ENCODE results near the gene SLC13A2. TPM values are rescaled to one million over a fixed set of nuclear protein-coding genes. Genes with fewer than 3 reads are reported as not detected.

Gene SLC13A2
- total and polyA plus RNA-seq, 9 of the 15 experiments (the other 6 are each of a cell fraction or from before 2014, with no cell fraction given): 0.13 TPM; not detected in 8

DNA sequence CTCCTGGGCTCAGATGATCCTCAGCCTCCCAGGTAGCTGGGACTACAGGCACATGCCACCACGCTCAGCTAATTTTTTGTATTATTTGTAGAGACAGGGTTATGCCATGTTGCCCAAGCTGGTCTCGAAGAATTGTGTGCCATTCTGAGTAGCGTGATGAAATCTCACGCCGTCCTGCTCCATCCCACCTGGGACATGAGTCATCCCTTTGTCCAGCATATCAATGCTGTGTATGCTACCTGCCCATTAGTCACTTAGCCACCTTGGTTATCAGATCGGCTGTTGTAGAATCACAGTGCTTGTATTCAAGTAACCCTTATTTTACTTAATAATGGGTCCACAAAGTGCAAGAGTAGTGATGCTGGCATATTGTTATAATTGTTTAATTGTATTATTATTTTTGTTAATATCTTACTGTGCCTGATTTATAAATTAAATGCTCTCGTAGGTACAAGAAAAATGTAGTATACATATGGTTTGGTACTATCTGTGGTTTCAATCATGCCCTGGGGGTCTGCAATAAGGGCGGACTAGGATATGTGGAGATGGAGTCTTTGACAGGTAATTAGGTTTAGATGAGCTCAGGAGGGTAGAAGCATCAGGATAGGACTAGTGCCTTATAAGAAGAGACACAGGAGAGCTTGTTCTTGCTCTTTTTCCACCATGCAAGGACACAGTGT, 26.6 kb upstream of the SLC13A2 start:
- Histone ChIP-seq H3K9me1 (ENCODE audit: control insufficient read depth, insufficient read depth, low read length) (no peaks in the 10 kb centered on the region), H3K27ac (ENCODE audit: extremely low read depth, low read depth, low read length) (no peak overlapping the region), H3K4me1 (replicated peaks in 1 of 2; ENCODE audit: control insufficient read depth in 2 of 2, insufficient read depth in 2 of 2, low read length in 2 of 2) (no peaks in the 10 kb centered on the region), H3K27me3 (ENCODE audit: control insufficient read depth in 2 of 2, insufficient read depth in 2 of 2, low read length in 2 of 2) (peaks cover 11 to 16% of the 10 kb centered on the region in 2 experiments), H4K20me1 (replicated peaks; ENCODE audit: control insufficient read depth, insufficient read depth, low read length) (no peaks in the 10 kb centered on the region), H3K9ac (ENCODE audit: insufficient read depth in 1 of 2, low read depth in 2 of 2, low read length in 2 of 2) (no peak overlapping the region), H2AFZ (ENCODE audit: low read depth, low read length) (no peak overlapping the region), H3K36me3 (ENCODE audit: control insufficient read depth, insufficient read depth, low read length) (no peaks in the 10 kb centered on the region), H3K4me2 (ENCODE audit: insufficient read depth, low read length) (no peak overlapping the region), H3K79me2 (ENCODE audit: control insufficient read depth, insufficient read depth, low read length) (no peaks in the 10 kb centered on the region), H3K4me3 (no peak overlapping the region), H3K9me3 (replicated peaks; ENCODE audit: control insufficient read depth, insufficient read depth, low read depth, low read length) (no peaks in the 10 kb centered on the region)
- DNase-seq (ENCODE audit: extremely low read depth in 1 of 4, low spot score in 3 of 4) (no peak), ATAC-seq (no peak), FAIRE-seq (no peak)
- TF ChIP-seq, protein P1, sequence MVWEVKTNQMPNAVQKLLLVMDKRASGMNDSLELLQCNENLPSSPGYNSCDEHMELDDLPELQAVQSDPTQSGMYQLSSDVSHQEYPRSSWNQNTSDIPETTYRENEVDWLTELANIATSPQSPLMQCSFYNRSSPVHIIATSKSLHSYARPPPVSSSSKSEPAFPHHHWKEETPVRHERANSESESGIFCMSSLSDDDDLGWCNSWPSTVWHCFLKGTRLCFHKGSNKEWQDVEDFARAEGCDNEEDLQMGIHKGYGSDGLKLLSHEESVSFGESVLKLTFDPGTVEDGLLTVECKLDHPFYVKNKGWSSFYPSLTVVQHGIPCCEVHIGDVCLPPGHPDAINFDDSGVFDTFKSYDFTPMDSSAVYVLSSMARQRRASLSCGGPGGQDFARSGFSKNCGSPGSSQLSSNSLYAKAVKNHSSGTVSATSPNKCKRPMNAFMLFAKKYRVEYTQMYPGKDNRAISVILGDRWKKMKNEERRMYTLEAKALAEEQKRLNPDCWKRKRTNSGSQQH (CRISPR knock-in tag; IDR thresholded peaks at IDR 0.05): no peak
- TF ChIP-seq JUN (IDR thresholded peaks at IDR 0.05; ENCODE audit: borderline replicate concordance, low read depth, low read length): no peak
- TF ChIP-seq JUN (CRISPR knock-in tag; IDR thresholded peaks at IDR 0.05; ENCODE audit: borderline replicate concordance): no peak
- intact Hi-C loops (cut with micrococcal nuclease) (no loop called here), in situ Hi-C loops (cut with MboI) (no loop called here)
- no TSS peak for BruUV-seq (replicated peaks)
- CTCF ChIA-PET (ENCODE audit: low intra/inter-chr PET ratio): no interaction called here
- 2% methylated on average over 8 of the region's 8 CpGs for WGBS (ENCODE audit: insufficient coverage, low coverage, missing lambda C conversion rate)
- POLR2A ChIA-PET: interaction anchor here (0.9 kb wide), 1 partner anchor 19 kb away, joined by 3 read pairs; no protein-coding TSS in a partner anchor

GRCh38 chr17:28447396-28447760, 26.1 kb upstream of the SLC13A2 start:
- in situ Hi-C loops (cut with MboI) (no loop called here), intact Hi-C loops (cut with micrococcal nuclease) (no loop called here)
- Histone ChIP-seq H3K4me1 (replicated peaks in 1 of 2; ENCODE audit: control insufficient read depth in 2 of 2, insufficient read depth in 2 of 2, low read length in 2 of 2) (no peaks in the 10 kb centered on the region), H4K20me1 (replicated peaks; ENCODE audit: control insufficient read depth, insufficient read depth, low read length) (no peaks in the 10 kb centered on the region), H3K4me2 (ENCODE audit: insufficient read depth, low read length) (no peak overlapping the region), H3K9me3 (replicated peaks; ENCODE audit: control insufficient read depth, insufficient read depth, low read depth, low read length) (no peaks in the 10 kb centered on the region), H2AFZ (ENCODE audit: low read depth, low read length) (no peak overlapping the region), H3K9me1 (ENCODE audit: control insufficient read depth, insufficient read depth, low read length) (no peaks in the 10 kb centered on the region), H3K36me3 (ENCODE audit: control insufficient read depth, insufficient read depth, low read length) (no peaks in the 10 kb centered on the region), H3K9ac (ENCODE audit: insufficient read depth in 1 of 2, low read depth in 2 of 2, low read length in 2 of 2) (no peak overlapping the region), H3K4me3 (no peak overlapping the region), H3K27me3 (ENCODE audit: control insufficient read depth in 2 of 2, insufficient read depth in 2 of 2, low read length in 2 of 2) (peaks cover 9 to 16% of the 10 kb centered on the region in 2 experiments), H3K79me2 (ENCODE audit: control insufficient read depth, insufficient read depth, low read length) (no peaks in the 10 kb centered on the region), H3K27ac (ENCODE audit: extremely low read depth, low read depth, low read length) (no peak overlapping the region)
- BruUV-seq (replicated peaks): no TSS peak
- ATAC-seq (no peak), FAIRE-seq (no peak), DNase-seq (ENCODE audit: extremely low read depth in 1 of 4, low spot score in 3 of 4) (no peak)
- WGBS (ENCODE audit: insufficient coverage, low coverage, missing lambda C conversion rate): 3% methylated on average over 5 of the region's 5 CpGs
- ChIA-PET CTCF (ENCODE audit: low intra/inter-chr PET ratio) (no interaction called here), POLR2A (interaction anchor here (0.9 kb wide), 1 partner anchor 19 kb away, joined by 3 read pairs; no protein-coding TSS in a partner anchor)
- TF ChIP-seq MAFG (tag; conservative IDR thresholded peaks at IDR 0.05) (no peak), TAF15 (IDR thresholded peaks at IDR 0.05; ENCODE audit: low read depth, low read length) (no peak)
- TF ChIP-seq, protein P2, sequence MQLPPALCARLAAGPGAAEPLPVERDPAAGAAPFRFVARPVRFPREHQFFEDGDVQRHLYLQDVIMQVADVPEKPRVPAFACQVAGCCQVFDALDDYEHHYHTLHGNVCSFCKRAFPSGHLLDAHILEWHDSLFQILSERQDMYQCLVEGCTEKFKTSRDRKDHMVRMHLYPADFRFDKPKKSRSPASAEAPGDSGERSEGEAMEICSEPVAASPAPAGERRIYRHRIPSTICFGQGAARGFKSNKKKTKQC (CRISPR knock-in tag; IDR thresholded peaks at IDR 0.05): no peak
- TF ChIP-seq, protein P3, sequence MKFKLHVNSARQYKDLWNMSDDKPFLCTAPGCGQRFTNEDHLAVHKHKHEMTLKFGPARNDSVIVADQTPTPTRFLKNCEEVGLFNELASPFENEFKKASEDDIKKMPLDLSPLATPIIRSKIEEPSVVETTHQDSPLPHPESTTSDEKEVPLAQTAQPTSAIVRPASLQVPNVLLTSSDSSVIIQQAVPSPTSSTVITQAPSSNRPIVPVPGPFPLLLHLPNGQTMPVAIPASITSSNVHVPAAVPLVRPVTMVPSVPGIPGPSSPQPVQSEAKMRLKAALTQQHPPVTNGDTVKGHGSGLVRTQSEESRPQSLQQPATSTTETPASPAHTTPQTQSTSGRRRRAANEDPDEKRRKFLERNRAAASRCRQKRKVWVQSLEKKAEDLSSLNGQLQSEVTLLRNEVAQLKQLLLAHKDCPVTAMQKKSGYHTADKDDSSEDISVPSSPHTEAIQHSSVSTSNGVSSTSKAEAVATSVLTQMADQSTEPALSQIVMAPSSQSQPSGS (CRISPR knock-in tag; IDR thresholded peaks at IDR 0.05): no peak
- TF ChIP-seq, protein P4, sequence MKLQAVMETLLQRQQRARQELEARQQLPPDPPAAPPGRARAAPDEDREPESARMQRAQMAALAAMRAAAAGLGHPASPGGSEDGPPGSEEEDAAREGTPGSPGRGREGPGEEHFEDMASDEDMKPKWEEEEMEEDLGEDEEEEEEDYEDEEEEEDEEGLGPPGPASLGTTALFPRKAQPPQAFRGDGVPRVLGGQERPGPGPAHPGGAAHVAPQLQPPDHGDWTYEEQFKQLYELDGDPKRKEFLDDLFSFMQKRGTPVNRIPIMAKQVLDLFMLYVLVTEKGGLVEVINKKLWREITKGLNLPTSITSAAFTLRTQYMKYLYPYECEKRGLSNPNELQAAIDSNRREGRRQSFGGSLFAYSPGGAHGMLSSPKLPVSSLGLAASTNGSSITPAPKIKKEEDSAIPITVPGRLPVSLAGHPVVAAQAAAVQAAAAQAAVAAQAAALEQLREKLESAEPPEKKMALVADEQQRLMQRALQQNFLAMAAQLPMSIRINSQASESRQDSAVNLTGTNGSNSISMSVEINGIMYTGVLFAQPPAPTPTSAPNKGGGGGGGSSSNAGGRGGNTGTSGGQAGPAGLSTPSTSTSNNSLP (IDR thresholded peaks at IDR 0.05; ENCODE audit: borderline replicate concordance, low read depth, low read length): no peak
